SU-DHL-6 (cell line): Measurements from ENCODE around the gene TMCO4.

ENCODE experiments used
- EZH2phosphoT487 ChIP-seq: fragments of 200-600 bp; sonication (generic), shearing (Covaris generic); conservative IDR thresholded peaks from 2 replicates; pipeline ENCODE4 v1.6.1; 2018; ENCODE audit warnings: mild to moderate bottlenecking, antibody characterized with exemption, low read length, moderate library complexity, mixed read lengths
- TF ChIP-seq, protein P1 (sequence below): fragments of 200-600 bp; sonication (generic); IDR thresholded peaks from one replicate; pipeline ENCODE4 v1.5.1; 2017; ENCODE audit warnings: antibody characterized with exemption, mild to moderate bottlenecking, low read length, moderate library complexity; ENCODE audit not compliant: insufficient read depth, poor library complexity, severe bottlenecking

- TF ChIP-seq, protein P1, sequence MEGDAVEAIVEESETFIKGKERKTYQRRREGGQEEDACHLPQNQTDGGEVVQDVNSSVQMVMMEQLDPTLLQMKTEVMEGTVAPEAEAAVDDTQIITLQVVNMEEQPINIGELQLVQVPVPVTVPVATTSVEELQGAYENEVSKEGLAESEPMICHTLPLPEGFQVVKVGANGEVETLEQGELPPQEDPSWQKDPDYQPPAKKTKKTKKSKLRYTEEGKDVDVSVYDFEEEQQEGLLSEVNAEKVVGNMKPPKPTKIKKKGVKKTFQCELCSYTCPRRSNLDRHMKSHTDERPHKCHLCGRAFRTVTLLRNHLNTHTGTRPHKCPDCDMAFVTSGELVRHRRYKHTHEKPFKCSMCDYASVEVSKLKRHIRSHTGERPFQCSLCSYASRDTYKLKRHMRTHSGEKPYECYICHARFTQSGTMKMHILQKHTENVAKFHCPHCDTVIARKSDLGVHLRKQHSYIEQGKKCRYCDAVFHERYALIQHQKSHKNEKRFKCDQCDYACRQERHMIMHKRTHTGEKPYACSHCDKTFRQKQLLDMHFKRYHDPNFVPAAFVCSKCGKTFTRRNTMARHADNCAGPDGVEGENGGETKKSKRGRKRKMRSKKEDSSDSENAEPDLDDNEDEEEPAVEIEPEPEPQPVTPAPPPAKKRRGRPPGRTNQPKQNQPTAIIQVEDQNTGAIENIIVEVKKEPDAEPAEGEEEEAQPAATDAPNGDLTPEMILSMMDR, result no peak
- no peak for TF ChIP-seq EZH2phosphoT487
Observed at GRCh38 chr1:19754482-19754881, 45.2 kb downstream of the TMCO4 start.
